ENCODE results near the gene IPO5. TPM values are rescaled to one million over a fixed set of nuclear protein-coding genes. Genes with fewer than 3 reads are reported as not detected.

IPO5 gene
- total and polyA plus RNA-seq, 2 of the 4 experiments (the other 2 are of a cell fraction) = 89.2 to 270 TPM

GRCh38 chr13:97933776-97934175, 19.7 kb upstream of the IPO5 start:
- H3K4me1 ChIP-seq (ENCODE audit: control insufficient read depth, insufficient read depth, low read length) = no peaks in the 10 kb centered on the region
- no peak overlapping the region for H2AFZ ChIP-seq (replicated peaks; ENCODE audit: low read length, poor library complexity)
- no peak overlapping the region for H3K23ac ChIP-seq (ENCODE audit: low read depth, low read length)
- no peaks in the 10 kb centered on the region for H4K20me1 ChIP-seq (ENCODE audit: insufficient read depth, low read length)
- H3K27ac ChIP-seq (ENCODE audit: insufficient read depth, low read length) = no peak overlapping the region
- no peaks in the 10 kb centered on the region for H3K27me3 ChIP-seq (ENCODE audit: control insufficient read depth, insufficient read depth, low read length)
- no peak overlapping the region for H4K8ac ChIP-seq (ENCODE audit: low read depth in 2 of 2, low read length in 2 of 2)
- no peak overlapping the region for H3K4me3 ChIP-seq (ENCODE audit: insufficient read depth, low read depth, low read length)
- in situ Hi-C loops (cut with MboI; ENCODE audit: low sequenced_read_pairs) (no loop called here), intact Hi-C loops (cut with micrococcal nuclease) (loop anchor here (5.0 kb wide), 1 partner anchor 36 kb away; no protein-coding TSS in a partner anchor), dilution Hi-C loops (cut with HindIII; ENCODE audit: low sequenced_read_pairs, unreplicated experiment) (no loop called here)
- no peaks in the 10 kb centered on the region for H3K9me1 ChIP-seq (ENCODE audit: insufficient read depth, low read length)
- no peak overlapping the region for H3K4ac ChIP-seq (ENCODE audit: low read depth, low read length)
- no peak overlapping the region for H3K56ac ChIP-seq (ENCODE audit: extremely low read depth, insufficient read depth, low read length)
- no peak overlapping the region for H4K91ac ChIP-seq (ENCODE audit: insufficient read depth, low read depth, low read length)
- ATAC-seq (ENCODE audit: low read depth) (no peak), DNase-seq (no peak)
- no TSS peak for BruUV-seq (replicated peaks)
- no peak overlapping the region for H3K18ac ChIP-seq (ENCODE audit: low read depth, low read length)
- no peak overlapping the region for H3K4me2 ChIP-seq (ENCODE audit: low read depth, low read length)
- H2BK120ac ChIP-seq (ENCODE audit: low read depth, low read length) = no peak overlapping the region
- no peak overlapping the region for H3K14ac ChIP-seq (replicated peaks; ENCODE audit: low read depth, low read length)
- H2AK9ac ChIP-seq (replicated peaks; ENCODE audit: low read depth, low read length, poor library complexity) = no peak overlapping the region
- no peak for TF ChIP-seq NFE2L2 (IDR thresholded peaks at IDR 0.05; ENCODE audit: low read depth, low read length)
- no peak for TF ChIP-seq MAFK (IDR thresholded peaks at IDR 0.05; ENCODE audit: low read depth, low read length)
- TF ChIP-seq MXI1 (IDR thresholded peaks at IDR 0.05; ENCODE audit: borderline replicate concordance, low read depth, low read length) = no peak
- no peak for TF ChIP-seq BHLHE40 (IDR thresholded peaks at IDR 0.05; ENCODE audit: low read depth, low read length)
- no peak for TF ChIP-seq RFX5 (IDR thresholded peaks at IDR 0.05; ENCODE audit: low read depth, low read length)
- no peak for TF ChIP-seq CHD1 (IDR thresholded peaks at IDR 0.05; ENCODE audit: low read depth, low read length)
- no peak for TF ChIP-seq RAD21 (IDR thresholded peaks at IDR 0.05; ENCODE audit: low read length)
- H2BK5ac ChIP-seq (ENCODE audit: low read depth, low read length, poor library complexity, severe bottlenecking) = no peak overlapping the region
- no peaks in the 10 kb centered on the region for H3K9me3 ChIP-seq (ENCODE audit: control insufficient read depth, insufficient read depth, low read length)
- H3K36me3 ChIP-seq (ENCODE audit: control insufficient read depth, insufficient read depth, low read length) = no peaks in the 10 kb centered on the region
- H3K9ac ChIP-seq (ENCODE audit: low read depth, low read length) = no peak overlapping the region
- no peaks in the 10 kb centered on the region for H3K79me1 ChIP-seq (ENCODE audit: low read depth in 1 of 2, low read length in 2 of 2)
- H2AK5ac ChIP-seq (ENCODE audit: low read depth, low read length) = no peak overlapping the region
- H4K5ac ChIP-seq (ENCODE audit: low read depth, low read length) = no peak overlapping the region
- ChIA-PET CTCF (no interaction called here), POLR2A (ENCODE audit: unreplicated experiment) (no interaction called here)
- H2BK20ac ChIP-seq (ENCODE audit: low read depth, low read length) = no peak overlapping the region
- no peak overlapping the region for H2BK15ac ChIP-seq (ENCODE audit: low read depth, low read length)

All from IMR-90 (cell line).